Psoas muscle (tissue), 8 donors: ENCODE data around the gene EEF1A2. TPM values are rescaled to one million over a fixed set of nuclear protein-coding genes. Genes with fewer than 3 reads are reported as not detected.

ENCODE experiments used
- ATAC-seq, 4 donors: fragments of 200-7000 bp; cut with Tn5 transposase; one replicate each; pipeline ENCODE4 v1.9.1; 2020; ENCODE audit warnings: moderate library complexity in 3 of 4, mild to moderate bottlenecking in 2 of 4
- DNase-seq, 2 donors: peaks; one replicate each; pipeline ENCODE4 v3.0.0-alpha.2; 2020
- H3K27ac ChIP-seq: fragments of 200-600 bp; one replicate; pipeline ENCODE4 v1.8.0; 2022
- H3K27me3 ChIP-seq, 3 donors: fragments of 200-600 bp in 1 of 3; one replicate each; pipeline versions ENCODE4 v1.6.1 to v1.8.0; 2013 to 2022; ENCODE audit warnings: low read length in 2 of 3, mild to moderate bottlenecking in 2 of 3, moderate library complexity in 1 of 3; ENCODE audit not compliant: insufficient read depth in 3 of 3
- H3K36me3 ChIP-seq, 2 donors: fragments of 200-600 bp in 1 of 2; one replicate each; pipeline versions ENCODE4 v1.6.1 to v1.8.0; 2013 to 2022; ENCODE audit warnings: low read depth in 1 of 2, mild to moderate bottlenecking in 1 of 2, moderate library complexity in 1 of 2; ENCODE audit not compliant: insufficient read depth in 1 of 2
- H3K4me1 ChIP-seq: fragments of 200-600 bp; one replicate; pipeline ENCODE4 v1.8.0; 2022
- H3K4me3 ChIP-seq: fragments of 200-600 bp; one replicate; pipeline ENCODE4 v1.8.0; 2022; ENCODE audit warnings: mild to moderate bottlenecking
- H3K9me3 ChIP-seq: fragments of 200-600 bp; one replicate; pipeline ENCODE4 v1.8.0; 2022
- CTCF ChIP-seq: fragments of 200-600 bp; IDR thresholded peaks from one replicate; pipeline ENCODE4 v1.8.0; 2022; ENCODE audit warnings: antibody characterized with exemption
- WGBS, 3 donors: extraction: QIAGEN DNeasy Blood & Tissue Kit; methylation state at CpG; one replicate each; pipeline versions ENCODE4 v1.1.6 to v1.1.7; 2013; 5-methylcytosine and 5-hydroxymethylcytosine counted together
- intact Hi-C, 2 donors: fragments of 100-400 bp; cut with DNase I; formaldehyde crosslinking; loops; one replicate each; pipeline versions ENCODE4 v1.11.0 to v1.14.2; 2022
- polyA plus RNA-seq, 3 donors: library from polyadenylated mRNA; stranded (reverse); fragments of 200-250 nt; gene quantifications; one replicate each; pipeline ENCODE4 v1.2.3, GENCODE V29; 2013
- total RNA-seq, 4 donors: library from RNA; stranded (reverse); fragmentation: NEBNext Ultra II Directional in 2 of 4; extraction: Animal tissue kit (Norgen Biotek cat#: 25700) in 2 of 4; gene quantifications; one replicate each; pipeline versions ENCODE4 v1.2.1 to v1.2.4, GENCODE V29; 2021 to 2023
- donor health status: healthy with polysubstance abuse.
- donor health status: DM: no; HTN: no; CAD: no; lungs with moderate emphysema.
- donor health status: Bipolar disorder and iron deficiency.
- donor health status: healthy.
- donor health status: DM: yes; HTN: yes; CAD: no.
- donor health status: DM: no; HTN: no; CAD: no.
- donor health status: DM: no; HTN: no; CAD: no.
- donor health status: DM: yes; HTN: yes; CAD: no.

The EEF1A2 gene
- total and polyA plus RNA-seq, 7 donors: 952 to 2,126 (median 1,898) TPM

- Histone ChIP-seq H3K4me1 (peaks cover 13% of the 10 kb centered on the region), H3K4me3 (no peak overlapping the region), H3K36me3 (peaks cover 0 to 14% of the 10 kb centered on the region in 2 donors), H3K9me3 (no peaks in the 10 kb centered on the region), H3K27me3 (no peaks in the 10 kb centered on the region), H3K27ac (no peak overlapping the region)
- ATAC-seq (no peak), DNase-seq (no peak)
- 84 to 88% (median 88%) methylated on average over 3 of the region's 3 CpGs for WGBS, 3 donors
- intact Hi-C loops: no loop called here
- TF ChIP-seq CTCF: no peak
These were observed 14.3 kb upstream of the EEF1A2 start for GRCh38 chr20:63513207-63513606.

- Histone ChIP-seq H3K27me3 (no peaks in the 10 kb centered on the region), H3K4me3 (no peak overlapping the region), H3K36me3 (no peaks in the 10 kb centered on the region), H3K9me3 (peaks cover 12% of the 10 kb centered on the region), H3K4me1 (peaks cover 13% of the 10 kb centered on the region), H3K27ac (peak overlapping the region; percentile 81)
- no peak for TF ChIP-seq CTCF
- WGBS, 3 donors: 34 to 66% (median 35%) methylated on average over 9 of the region's 9 CpGs
- ATAC-seq (peak; percentile 92 to 95 (median 94)), DNase-seq (peak in 1 of 2 donors; percentile 57)
- intact Hi-C loops: no loop called here
These were observed 10.2 kb upstream of the EEF1A2 start for GRCh38 chr20:63509088-63509564.

- TF ChIP-seq CTCF: no peak
- Histone ChIP-seq H3K27ac (peak overlapping the region; percentile 81), H3K9me3 (peaks cover 12% of the 10 kb centered on the region), H3K36me3 (no peaks in the 10 kb centered on the region), H3K4me1 (peaks cover 13% of the 10 kb centered on the region), H3K4me3 (no peak overlapping the region), H3K27me3 (no peaks in the 10 kb centered on the region)
- DNase-seq: peak in 1 of 2 donors; percentile 15
- ATAC-seq: peak in 1 of 4 donors; percentile 11
- intact Hi-C loops: no loop called here
- 85 to 89% (median 87%) methylated on average over 33 of the region's 33 CpGs for WGBS, 3 donors
These were observed 9.3 kb upstream of the EEF1A2 start for GRCh38 chr20:63508072-63508768.

- WGBS, 3 donors: 90 to 94% (median 93%) methylated on average over 30 of the region's 30 CpGs
- no peak for ATAC-seq
- TF ChIP-seq CTCF: no peak
These were observed 8.3 kb upstream of the EEF1A2 start for GRCh38 chr20:63507083-63507743.

More at GRCh38 chr20:63507083-63507743, 8.3 kb upstream of the EEF1A2 start:
- Histone ChIP-seq H3K27ac (no peak overlapping the region), H3K4me3 (no peak overlapping the region), H3K9me3 (peaks cover 12% of the 10 kb centered on the region), H3K27me3 (no peaks in the 10 kb centered on the region), H3K4me1 (peaks cover 19% of the 10 kb centered on the region), H3K36me3 (no peaks in the 10 kb centered on the region)
- intact Hi-C loops: no loop called here
- DNase-seq: peak in 1 of 2 donors; percentile 44
